HL-60/S4 (cell line): ENCODE results near the gene CACNA1I.

ENCODE experiments used
- in situ Hi-C: fragments of 300-500 bp; cut with MboI; formaldehyde crosslinking; loops from 2 replicates; pipeline ENCODE4 v1.14.3; 2022; ENCODE audit warnings: low sequenced_read_pairs

The CACNA1I gene

DNA sequence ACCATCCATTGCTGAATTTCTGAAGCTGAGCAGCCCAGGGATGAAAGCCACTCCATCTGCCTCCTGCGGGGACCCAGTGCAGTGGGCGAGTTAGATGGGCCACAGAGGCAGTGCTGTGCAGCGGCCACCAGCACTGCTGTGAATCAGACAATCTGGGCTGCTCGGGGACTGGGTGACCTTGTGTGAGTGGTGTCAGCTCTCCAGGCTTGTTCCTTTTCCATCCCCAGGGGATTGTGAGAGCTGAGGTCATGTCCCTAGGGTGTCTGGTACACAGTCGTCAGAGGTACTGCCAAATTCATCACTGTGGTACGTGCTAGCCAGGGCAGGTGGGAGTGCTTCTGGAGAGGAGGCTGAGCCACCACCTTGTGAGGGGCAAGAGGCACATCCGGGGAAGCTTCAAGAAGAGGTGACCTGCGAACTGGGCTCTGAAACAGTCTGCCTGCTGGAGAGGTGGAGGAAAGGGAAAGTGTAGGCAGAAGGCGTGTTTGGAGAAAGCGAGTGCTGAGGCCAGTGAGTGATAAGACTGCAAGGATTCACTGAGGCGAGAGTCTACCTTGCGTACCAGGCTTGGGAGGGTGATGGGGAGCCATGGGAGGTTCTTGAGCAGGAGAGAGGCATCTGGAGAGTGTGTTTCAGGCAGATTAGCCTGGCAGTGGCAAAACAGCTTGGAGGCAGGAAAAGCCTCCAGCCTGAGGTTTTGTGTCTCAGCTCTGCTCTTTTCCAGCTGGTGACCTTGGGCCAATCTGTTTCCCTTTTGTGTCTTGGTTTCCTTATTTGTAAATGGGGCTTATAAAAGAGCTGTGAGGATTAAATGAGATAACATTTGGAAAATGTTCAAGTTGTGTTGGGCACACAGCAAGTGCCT is 22.7 kb downstream of the CACNA1I start:
- in situ Hi-C loops = no loop called here

DNA sequence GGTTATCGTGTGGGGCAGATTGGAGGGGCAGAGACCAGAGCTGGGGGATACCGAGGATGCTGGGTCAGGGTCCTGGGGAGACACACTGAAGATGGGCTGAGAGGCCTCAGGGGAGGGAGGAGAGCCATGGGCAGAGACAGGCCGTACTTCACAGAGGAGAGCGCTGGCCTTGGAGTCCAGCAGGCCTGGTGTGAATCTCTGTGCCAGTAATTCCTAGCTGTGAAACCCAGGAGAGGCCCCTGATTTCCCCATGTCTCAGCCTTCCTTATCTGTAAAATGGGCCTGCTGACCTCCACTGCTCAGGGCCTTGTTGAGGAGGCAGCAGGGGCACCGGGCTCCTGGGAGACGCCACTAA is 23.4 kb downstream of the CACNA1I start:
- in situ Hi-C loops = no loop called here

DNA sequence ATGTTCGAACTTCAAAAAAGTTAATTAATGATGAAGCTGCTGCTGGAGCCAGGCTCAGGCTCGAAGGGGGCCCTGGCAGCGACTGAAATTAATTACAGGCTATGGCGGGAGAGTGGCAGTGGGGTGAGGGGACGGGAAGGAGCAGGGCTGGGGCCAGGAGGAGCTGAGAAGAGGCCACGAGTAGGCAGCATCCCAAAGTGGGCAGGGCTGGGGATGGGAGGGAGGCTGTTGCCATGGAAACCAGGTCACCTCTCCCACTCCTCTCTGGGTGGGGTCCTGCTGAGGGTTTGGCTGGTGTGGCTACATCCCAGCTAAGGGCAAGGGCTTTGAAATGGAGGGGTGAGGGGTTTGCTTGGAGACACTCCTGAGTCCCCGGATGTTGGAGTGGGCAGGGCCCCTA is 23.9 kb downstream of the CACNA1I start:
- in situ Hi-C loops = no loop called here

DNA sequence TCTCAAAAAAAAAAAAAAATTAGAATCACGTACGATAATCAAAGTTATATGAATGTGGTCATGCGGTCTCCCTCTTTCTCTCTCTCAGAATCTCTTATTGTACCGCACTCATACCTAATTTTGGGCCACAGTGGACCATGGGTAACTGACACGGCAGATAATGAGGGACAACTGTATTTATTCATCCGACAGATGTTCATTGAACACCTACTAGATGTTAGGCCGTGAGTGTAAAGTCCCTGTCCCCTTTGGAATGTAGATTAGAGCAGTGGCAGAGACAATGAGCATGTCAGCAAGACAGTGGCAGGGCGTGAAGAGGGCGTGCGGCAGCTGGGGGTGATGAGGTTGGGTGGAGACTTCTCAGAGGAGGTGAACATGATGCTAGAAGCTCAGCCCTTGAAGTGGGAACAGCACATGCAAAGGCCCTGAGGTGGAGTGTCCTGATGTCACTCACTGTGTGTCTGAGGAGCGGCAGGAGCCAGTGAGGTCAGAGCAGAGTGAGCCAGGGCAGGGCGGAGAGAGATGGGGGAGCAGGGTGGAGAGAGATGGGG is 25.1 kb downstream of the CACNA1I start:
- in situ Hi-C loops = no loop called here

DNA sequence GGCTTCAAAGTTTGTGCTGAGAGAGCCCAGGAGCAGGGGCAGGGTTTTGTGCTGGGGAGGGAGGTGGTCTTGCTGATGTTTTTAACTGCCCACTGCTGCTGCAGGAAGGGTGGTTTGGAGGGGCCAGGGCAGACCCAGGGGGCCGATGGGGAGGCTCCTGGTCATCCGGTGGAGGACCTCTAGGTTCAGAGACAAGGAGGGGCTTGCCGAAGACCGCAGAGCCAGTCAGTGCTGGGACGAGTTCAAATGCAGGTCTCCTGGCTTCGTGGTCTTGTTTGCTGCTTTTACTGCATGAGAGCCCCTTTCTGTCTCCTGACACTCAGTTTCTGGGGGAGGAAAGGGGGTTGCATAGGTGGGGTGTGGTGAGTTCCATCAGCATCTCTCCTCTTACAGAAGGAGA is 26.0 kb downstream of the CACNA1I start:
- in situ Hi-C loops = no loop called here

DNA sequence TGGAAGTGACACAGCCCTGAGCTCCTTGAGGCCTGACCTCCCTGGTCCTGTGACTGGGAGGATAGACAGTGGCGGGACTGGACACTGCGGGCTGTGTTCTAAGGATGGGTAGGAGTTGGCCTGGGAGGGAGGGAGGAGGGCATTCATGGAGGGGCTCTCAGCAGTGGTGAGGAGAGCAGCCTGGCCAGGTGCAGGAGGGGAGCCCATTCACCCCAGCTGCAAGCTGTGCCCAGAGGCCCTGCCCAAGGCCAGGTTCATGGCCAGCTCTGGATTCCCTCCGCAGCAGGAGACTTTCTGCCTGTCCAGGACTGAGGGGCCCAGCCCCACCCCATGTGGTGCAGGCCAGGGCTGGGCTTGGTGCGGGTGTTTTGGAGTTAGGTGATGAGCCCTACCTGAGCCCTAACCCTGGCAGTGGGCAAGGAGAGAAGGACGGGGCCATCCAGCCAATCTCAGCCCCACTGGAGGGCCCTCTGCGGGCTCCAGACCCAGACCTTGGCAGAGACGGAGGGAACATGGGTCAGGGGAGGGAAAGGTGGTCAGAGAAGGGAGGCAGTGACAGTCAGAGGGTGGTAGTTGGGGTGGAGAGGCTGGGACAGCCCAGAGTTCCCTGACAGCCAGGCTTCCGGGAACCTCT is 26.8 kb downstream of the CACNA1I start:
- in situ Hi-C loops = no loop called here

DNA sequence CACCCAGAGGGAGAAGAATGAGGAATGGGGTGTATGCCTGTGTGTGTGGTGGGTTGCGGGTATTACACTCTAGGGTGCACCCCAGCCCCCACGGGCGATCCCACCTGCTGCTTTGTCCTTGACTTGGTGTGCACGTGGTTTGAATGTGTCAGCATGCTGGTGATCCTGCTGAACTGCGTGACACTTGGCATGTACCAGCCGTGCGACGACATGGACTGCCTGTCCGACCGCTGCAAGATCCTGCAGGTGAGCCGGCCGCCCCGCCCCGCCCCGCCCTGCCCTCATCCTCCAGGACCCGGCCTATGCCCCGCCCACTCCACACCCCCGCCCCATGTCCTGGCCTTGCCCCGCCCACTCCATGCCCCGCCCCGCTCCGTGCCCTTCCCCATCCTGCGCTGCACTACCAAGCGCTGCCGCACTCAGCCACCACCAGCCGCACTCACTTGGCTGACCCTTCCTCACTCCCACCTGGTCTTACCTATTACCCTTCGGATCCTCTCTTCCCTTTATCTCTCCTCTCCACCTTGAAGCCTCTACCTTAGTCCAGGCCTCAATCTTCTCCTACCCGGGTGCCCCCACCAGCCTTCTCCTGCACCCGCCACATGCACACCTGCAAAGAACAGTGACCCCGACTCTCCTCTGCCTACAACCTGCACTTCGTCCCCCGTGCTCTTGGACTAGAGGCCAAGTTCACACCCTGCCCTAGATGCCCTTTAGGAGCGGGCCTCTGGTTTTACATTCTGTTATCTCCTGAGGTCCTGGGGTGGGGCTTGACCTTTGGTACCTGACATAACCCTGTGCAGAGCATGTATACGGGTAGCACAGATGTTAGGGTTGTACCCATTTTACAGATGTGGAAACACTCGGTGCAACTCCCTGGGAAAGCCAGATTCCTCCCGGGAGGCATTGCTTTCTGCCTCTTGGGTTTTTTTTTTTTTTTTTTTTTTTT is 27.7 kb downstream of the CACNA1I start:
- in situ Hi-C loops = no loop called here

DNA sequence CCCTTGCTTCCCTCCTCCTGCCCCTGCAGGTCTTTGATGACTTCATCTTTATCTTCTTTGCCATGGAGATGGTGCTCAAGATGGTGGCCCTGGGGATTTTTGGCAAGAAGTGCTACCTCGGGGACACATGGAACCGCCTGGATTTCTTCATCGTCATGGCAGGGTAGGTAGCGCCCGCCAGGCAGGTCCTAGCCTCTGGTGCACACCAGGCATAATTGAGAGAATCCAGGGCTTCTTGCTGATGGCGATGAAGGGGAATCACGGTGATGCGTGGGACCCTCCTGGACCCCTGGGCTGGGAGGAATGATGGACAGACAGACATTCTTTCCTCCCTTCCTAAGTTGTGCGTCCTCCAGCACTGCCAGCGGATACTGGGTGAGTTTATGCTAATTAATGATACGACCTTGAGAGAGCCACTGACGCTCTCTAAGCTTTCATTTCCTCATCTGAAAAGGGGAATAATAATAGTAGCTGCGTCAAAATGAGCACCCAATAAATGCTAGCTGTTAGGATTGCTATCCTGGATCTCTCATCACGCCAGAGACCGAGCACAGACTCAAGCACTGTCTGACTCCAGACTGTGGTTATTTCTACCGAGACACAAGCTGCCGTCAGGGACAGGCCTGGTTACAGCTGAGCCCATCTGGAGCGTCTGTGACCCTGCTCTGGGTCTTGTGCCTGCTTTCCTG is 30.1 kb downstream of the CACNA1I start:
- in situ Hi-C loops = loop anchor here (10.0 kb wide), 1 partner anchor 56 kb away; no protein-coding TSS in a partner anchor

DNA sequence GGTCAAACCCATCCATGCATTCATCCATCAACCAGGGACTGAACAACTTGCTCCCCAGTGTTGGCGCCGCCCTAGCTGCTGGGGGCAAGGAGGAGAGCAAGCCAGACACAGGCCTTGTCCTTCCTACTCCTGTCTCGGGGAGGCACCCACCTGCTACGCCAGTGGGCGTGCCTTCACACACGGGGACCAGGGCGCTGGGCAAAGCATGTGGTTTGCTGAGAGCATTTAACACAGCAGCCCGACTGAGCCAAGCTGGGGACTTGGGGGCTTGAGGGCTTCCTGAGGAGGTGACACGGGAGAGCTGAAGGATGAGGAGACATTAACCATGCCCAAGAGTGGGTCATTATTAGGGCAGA is 30.6 kb downstream of the CACNA1I start:
- in situ Hi-C loops = loop anchor here (10.0 kb wide), 1 partner anchor 56 kb away; no protein-coding TSS in a partner anchor

DNA sequence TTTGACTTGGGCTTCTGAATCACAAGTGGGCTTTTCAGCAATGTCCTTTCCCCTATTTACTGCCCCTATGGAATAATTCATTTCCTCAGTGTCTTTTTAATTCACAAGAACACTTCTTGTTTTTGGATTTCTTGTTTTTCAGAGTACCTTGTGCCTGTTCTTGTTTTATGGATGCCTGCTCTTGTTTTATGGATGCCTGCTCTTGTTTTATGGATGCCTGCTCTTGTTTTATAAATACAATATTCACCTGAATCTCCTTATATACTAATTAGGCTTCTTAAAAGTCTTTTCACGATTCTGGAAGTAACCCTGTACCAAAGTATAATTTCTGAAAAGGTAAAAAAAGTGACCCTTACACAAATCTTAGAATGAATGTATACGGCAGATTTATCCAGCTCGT is 32.8 kb downstream of the CACNA1I start:
- in situ Hi-C loops = loop anchor here (10.0 kb wide), 1 partner anchor 59 kb away; no protein-coding TSS in a partner anchor

DNA sequence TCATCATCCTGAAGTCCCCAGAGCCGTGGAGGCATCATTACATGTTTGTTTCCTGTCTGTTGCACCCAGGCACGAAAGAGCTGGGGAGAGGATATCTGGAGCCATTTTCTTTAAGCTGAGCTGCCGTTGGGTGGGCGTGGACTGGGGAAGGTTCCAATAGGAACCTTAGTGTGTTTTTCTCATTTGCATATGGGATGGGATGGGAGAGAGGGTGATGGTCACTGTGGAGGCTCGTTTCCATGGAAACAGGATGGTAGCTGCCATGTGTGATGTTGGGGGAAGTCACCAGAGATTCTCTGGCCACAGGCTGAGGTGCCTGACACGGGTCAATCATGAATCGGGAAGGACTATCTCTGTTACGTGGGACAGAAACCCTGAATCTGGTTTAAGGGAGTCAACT is 39.7 kb downstream of the CACNA1I start:
- in situ Hi-C loops = no loop called here

DNA sequence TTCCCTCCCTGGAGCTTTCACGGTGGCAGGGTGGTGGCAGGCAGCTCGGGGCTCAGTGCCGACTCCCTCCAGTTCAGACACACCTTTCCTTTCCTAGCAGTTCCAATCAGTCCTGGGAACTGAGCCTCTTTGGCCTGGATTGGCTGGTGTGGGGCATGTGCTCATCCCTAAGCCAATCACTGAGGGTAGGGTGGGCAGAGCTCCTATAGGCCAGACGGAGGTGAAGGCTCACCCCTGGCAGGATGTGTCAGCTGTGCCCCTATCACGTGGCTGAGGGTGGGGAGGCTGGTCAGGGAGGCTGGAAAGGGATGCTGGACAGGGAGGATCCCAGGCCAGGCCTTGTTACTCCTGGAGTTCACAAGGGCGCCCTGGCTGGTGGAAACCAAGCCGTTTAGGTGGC is 40.2 kb downstream of the CACNA1I start:
- in situ Hi-C loops = no loop called here

DNA sequence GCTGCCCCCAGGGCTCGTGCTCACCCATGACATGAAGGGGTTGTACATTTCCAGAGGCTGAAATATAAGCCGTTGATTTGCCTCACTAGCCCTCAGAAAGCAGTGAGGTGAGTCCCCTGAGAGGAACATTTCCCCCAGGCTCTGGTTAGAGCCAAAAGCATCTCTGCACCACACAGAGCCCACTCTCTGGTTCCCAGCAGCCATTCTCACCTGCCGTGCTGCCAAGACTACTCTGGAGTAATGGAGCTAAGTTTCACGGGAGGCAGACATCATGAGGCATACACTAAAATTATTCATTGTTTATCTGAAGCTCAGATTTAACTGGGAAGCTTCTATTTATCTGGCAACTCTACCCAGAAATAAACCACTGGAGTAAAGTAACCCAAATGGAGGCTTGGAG is 40.8 kb downstream of the CACNA1I start:
- in situ Hi-C loops = no loop called here

DNA sequence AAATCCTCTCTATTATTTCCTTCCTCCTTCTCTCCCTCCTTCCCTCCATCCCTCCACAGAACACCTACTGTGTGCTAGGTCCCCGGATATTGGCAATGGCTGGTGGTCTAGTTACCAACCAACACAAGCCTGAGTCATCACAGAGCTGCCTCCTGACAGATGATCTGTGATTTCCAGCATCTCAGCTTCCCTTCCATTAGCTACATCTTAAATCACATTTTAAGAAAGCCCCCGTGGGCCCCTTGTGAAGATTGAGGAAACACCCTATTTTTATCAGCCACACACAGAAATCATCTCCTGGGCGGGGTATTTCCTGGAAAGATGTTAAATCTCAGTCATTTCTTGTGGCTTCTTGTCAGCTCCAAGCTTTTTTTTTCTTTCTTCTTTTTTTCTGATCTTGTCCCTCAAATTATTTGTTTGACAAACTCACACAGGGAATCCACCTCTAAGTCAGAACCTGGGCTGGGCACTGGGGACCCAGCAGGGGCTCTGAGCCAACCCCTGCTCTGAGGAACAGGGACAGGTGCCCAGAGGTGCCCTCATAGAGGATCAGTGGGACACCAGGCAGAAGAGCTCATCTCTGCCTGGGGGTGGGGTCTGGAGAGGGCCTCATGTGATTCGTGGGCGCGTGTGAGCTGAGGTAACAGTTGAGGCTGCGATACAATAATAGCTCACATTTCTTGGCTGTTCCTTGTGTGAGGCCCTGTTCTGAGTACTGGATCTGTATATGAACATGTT is 42.4 kb downstream of the CACNA1I start:
- in situ Hi-C loops = no loop called here

DNA sequence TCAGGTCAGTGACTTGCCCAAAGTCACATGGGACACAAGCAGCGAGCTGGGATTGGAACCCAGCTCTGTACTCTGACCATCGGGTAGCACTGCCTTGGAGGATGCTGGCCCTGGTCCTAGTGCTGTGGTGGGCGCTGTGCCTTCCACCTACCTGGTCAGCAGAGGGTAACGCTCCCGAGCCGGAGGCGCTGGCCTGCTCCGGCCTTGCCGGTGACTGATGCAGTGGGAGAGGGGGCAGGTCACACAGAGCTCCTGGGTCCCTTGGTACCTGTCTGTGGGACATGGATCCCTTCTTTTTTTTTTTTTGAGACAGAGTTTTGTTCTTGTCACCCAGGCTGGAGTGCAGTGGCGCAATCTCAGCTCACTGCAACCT is 43.0 kb downstream of the CACNA1I start:
- in situ Hi-C loops = no loop called here

DNA sequence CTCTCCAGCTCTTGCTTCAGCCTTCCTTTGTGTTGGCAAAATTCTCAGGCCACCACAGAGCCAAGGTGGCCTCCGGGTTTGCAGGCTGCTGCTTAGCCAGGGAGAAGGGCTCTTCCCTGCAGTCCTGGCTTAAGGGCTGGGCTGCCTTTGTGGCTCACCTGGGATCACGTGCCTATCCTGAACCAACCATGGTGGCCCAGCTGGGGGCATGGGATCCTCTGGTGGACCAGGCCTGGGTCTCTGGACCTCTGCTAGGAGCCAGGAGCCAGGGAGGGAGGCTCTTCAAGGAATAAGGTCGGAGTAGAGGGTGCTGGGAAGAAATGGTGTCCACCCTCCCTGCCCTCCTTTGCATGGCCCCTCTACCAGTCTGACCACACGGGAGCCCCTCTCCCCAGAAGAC is 43.9 kb downstream of the CACNA1I start:
- in situ Hi-C loops = no loop called here

DNA sequence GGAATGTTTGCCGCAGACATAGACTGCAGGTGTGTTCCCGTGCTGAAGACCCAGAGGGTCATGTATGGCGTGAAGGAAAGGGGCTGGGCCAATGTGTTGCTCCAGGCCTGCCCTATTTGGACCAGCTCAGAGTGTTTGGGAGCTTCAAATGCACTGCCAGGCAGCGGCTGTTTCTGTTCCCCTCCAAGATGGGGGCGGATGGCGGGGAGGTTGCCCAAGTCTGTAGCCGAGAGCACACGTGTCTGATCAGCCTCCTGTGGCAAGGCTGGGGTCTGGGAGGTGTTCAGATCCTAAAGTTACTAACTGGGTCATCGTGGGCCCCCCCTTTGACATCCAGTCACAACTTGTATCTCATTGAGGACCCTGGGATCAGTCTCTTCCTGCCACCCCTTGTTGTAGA is 45.5 kb downstream of the CACNA1I start:
- in situ Hi-C loops = no loop called here

DNA sequence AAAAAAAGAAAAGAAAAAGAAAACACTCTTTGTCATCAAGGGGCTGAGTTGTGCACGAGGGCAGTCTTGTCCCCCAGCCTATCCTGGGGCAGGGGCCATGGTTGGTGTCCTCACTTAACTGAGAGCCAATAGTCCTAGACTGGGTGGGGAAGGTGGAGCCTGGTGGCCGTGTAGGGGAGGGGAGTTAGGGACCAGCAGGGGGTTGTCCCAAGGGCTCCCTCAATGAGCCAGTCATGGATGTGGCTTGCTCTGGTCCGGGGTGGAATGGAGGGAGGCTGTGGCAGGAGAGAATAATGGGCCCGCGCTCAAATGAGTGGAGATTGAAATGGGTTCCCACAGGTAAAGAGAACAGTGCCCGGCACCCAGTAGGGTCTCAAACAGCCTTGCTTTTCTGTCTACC is 46.2 kb downstream of the CACNA1I start:
- in situ Hi-C loops = no loop called here

DNA sequence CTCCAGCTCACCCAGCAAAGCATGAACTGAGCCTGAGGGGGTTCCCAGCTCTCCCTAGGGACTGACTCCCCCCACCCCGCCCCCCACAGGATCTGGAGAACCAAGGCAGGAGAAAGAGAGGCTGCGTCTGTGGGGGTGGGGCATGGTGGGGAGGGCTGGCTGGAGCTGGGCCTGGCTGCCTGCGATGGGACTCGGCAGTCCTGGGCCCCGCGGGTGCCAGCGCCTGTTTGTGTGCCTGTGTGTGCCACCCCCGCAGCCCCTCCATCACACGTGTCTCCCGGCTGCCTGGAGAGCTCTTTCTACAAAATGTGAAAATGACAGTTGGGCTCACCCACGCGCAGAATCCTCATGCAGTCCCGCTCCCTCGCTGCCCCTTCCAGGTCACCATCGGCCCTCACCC is 46.8 kb downstream of the CACNA1I start:
- in situ Hi-C loops = no loop called here
